Stimulated activated CD8-positive, alpha-beta memory T cell treated with anti-CD3 and anti-CD28 coated beads, Interleukin-12 subunit alpha, Interleukin-12 subunit beta, amount 100 ng/mL, for 24 hours (primary cell): ENCODE results near the gene GRK5.

Source experiments
- DNase-seq: peaks from one replicate; pipeline ENCODE4 v3.0.0-alpha.2; 2020; ENCODE audit errors: extremely low read depth

The GRK5 gene

GRCh38 chr10:119502618-119503155, 295.3 kb downstream of the GRK5 start:
- DNase-seq, result no peak

- DNase-seq, result no peak
Observed at GRCh38 chr10:119503821-119504220, 296.4 kb downstream of the GRK5 start.

- DNase-seq, result no peak
Observed at GRCh38 chr10:119504651-119505050, 297.3 kb downstream of the GRK5 start.

GRCh38 chr10:119505131-119505551, 297.8 kb downstream of the GRK5 start:
- no peak for DNase-seq
